GM12872 (cell line): Measurements from ENCODE around the gene KCNG2.

Source experiments
- TF ChIP-seq, protein P1 (sequence below): IDR thresholded peaks from 3 replicates; pipeline ENCODE4 v1.5.1; 2011; ENCODE audit warnings: low read depth, mild to moderate bottlenecking, low read length, moderate library complexity; ENCODE audit not compliant: insufficient read depth

Gene KCNG2

DNA sequence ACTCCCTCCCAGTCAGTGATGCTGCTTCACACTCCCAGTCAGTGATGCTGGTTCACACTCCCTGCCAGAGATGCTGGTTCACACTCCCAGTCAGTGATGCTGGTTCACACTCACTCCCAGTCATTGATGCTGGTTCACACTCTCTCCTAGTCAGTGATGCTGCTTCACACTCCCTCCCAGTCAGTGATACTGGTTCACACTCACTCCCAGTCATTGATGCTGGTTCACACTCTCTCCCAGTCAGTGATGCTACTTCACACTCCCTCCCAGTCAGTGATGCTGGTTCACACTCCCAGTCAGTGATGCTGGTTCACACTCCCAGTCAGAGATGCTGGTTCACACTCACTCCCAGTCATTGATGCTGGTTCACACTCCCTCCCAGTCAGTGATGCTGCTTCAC, 34.3 kb upstream of the KCNG2 start:
- TF ChIP-seq, protein P1, sequence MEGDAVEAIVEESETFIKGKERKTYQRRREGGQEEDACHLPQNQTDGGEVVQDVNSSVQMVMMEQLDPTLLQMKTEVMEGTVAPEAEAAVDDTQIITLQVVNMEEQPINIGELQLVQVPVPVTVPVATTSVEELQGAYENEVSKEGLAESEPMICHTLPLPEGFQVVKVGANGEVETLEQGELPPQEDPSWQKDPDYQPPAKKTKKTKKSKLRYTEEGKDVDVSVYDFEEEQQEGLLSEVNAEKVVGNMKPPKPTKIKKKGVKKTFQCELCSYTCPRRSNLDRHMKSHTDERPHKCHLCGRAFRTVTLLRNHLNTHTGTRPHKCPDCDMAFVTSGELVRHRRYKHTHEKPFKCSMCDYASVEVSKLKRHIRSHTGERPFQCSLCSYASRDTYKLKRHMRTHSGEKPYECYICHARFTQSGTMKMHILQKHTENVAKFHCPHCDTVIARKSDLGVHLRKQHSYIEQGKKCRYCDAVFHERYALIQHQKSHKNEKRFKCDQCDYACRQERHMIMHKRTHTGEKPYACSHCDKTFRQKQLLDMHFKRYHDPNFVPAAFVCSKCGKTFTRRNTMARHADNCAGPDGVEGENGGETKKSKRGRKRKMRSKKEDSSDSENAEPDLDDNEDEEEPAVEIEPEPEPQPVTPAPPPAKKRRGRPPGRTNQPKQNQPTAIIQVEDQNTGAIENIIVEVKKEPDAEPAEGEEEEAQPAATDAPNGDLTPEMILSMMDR, result no peak

DNA sequence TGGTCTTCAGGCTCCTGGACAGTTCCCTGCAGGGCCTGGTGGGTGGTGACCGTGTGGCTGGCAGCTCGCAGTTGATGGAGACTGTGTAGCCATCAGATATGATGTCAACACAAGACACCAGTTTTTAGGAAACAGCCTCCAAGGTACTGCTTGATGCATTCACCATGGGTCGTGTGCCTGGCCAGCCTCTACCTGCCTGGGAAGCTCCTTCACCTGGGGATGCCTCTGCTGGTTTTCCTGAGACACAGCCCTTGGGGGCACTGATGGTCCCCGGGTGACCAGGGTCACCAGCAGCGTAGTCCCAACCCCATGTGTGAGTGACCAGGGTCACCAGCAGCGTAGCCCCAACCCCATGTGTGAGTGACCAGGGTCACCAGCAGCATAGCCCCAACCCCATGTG, 33.6 kb upstream of the KCNG2 start:
- TF ChIP-seq, protein P1, result no peak

DNA sequence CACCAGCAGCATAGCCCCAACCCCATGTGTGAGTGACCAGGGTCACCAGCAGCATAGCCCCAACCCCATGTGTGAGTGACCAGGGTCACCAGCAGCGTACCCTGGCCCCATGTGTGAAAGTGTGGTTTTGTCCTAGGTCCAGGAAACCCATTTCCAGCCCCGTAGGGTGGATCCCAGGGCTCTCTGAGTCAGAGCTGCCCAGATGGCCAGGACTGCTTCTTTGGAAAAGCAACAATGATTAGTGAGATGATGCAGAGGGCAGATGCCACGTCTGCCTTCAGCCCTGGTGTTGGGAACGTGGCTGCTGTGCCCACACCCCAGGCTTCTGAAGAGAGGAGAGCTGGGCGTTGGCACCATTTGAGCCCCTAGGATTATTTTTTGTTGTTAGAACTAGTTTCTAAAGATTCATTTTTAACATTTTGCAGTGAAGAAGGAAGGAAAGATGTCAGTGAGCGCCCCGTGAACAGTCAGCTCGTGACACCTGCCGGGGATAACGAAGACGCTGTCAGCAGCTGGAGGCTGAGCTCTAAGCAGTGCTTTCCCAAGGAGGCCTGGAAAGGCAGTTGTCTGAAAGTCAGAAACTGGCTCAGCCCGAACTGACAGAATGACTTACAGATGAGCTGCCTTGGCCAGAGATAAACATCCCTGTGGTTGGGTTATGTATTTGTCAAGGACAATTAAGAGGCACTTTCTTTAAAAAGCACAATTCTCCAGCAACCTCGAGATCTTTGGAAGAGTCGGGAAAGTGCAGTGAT, 32.1 kb upstream of the KCNG2 start:
- TF ChIP-seq, protein P1, result no peak

DNA sequence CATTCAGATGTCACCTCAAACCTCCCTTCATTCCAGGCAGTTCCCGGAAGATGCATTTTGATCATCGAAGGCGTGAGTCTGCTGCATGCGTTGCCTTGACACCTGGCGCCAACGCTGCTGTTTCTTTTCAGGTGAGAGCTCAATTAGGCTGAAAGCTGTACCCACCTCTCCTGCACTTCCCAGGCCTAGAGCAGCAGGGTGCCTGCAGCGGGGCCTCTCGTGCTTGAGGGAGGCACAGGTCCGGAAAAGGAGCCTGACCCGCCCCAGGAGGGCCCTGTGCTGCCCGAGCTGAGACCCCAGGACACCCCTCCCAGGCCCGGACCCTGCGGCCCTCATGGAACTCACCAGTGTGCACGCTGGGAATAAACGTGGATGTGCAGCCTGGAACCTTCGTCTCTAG, 31.4 kb upstream of the KCNG2 start:
- TF ChIP-seq, protein P1, result no peak

DNA sequence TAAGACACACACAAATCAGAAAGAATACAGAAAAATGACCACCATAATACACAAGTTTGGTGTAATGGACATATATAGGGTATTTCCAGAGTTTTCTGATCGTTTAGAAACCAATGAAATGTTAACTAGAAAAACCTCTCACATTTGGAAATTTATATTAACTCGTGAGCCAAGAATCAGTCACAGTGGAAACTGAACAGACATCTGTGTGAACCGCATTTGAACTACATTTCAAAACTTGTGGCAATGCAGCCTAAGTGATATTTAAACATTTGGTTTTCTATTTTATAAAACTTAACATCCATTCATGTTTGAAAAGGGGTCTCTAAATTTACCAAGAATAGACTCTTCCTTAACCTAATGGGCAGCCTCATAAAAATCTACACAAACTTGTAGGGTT, 29.0 kb upstream of the KCNG2 start:
- TF ChIP-seq, protein P1, result no peak

DNA sequence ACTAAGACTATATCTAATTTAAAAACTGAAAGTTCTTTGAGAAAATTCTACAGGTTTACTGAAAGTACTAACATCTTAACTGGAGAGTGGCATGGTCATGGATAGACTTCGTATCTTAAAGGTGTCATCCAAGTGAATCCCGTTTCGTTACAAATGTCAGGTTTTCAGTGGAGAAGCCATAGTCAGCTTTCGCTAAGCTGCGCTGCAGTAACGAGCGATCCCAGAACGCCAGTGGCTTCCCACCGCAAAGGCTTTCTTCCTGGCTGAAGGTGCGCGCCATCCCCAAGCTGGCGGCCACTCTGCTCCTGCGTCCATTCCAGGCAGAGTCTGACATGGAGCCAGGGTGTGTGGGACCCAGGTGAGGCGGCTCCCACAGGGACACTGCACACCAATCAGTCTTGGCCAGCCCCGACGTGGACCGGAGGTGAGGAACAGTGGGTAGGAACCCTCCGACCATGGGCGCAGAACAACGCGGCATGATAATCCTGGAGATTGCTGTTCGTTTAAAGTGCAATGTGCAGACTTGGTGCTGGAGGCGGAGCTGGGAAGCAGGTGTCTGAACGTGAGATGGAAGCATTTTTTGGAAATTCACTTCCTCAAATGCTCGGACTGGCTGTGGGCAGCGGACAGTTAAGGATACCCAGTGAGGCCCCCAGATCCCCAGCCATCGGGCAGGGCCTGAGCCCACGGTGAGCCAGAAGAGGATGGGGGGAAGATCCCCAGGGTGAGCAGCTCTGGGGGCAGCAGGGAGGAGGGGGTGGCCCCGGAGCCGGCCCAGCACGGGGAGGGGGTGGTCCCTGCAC, 27.8 kb upstream of the KCNG2 start:
- TF ChIP-seq, protein P1, result no peak

DNA sequence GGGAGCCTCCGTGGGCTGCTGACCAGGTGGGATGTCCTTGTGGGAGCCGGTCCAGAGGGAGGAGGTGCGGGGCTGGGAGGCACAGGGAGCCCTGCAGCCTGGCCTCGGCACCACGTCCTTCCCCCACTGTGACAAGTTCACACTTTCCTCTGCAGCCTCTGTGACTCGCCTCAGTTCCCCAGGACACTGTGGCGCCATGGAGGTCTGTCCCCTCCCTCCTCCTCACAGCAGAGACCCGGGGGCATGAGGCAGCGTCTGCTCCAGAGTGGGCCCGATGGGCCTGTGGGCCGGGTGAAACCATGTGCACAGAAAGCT, 27.3 kb upstream of the KCNG2 start:
- TF ChIP-seq, protein P1, result no peak
